Keratinocyte (primary cell): ENCODE measurements around the gene PSRC1.

Source experiments
- EZH2 ChIP-seq: IDR thresholded peaks from one replicate; pipeline ENCODE4 v1.6.1; 2012; ENCODE audit warnings: inconsistent platforms, mild to moderate bottlenecking, low read length, moderate library complexity
- TF ChIP-seq, protein P1 (sequence below), 3 experiments: IDR thresholded peaks in 1 of 3; conservative IDR thresholded peaks in 1 of 3; optimal IDR thresholded peaks in 1 of 3; 2 replicates in 2 of 3; 3 replicates in 1 of 3; pipeline versions ENCODE3 to v1.5.1; 2011; ENCODE audit warnings: low read length in 3 of 3, mild to moderate bottlenecking in 3 of 3, moderate library complexity in 2 of 3, control low read depth in 1 of 3, inconsistent platforms in 1 of 3; ENCODE audit not compliant: insufficient read depth in 2 of 3; ENCODE audit errors: extremely low read depth in 1 of 3

DNA sequence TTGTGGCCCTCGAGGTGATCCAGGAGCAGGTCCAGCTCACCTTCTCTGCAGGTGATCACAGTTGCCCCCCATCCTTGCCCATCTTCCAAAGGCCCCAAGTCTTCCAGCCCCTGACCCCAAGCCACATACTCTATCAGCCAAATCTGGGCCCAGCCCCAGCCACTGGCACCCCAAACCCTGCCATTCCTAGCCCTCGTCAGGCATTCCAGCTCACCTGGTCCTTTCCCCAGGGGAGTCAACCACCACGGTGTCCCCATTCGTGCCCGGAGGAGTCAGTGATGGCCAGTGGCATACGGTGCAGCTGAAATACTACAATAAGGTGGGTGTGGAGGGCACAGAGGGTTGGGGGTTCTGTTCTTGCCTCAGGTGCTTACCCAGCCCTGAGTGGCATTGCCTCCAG, 21.4 kb downstream of the PSRC1 start:
- TF ChIP-seq, protein P1, sequence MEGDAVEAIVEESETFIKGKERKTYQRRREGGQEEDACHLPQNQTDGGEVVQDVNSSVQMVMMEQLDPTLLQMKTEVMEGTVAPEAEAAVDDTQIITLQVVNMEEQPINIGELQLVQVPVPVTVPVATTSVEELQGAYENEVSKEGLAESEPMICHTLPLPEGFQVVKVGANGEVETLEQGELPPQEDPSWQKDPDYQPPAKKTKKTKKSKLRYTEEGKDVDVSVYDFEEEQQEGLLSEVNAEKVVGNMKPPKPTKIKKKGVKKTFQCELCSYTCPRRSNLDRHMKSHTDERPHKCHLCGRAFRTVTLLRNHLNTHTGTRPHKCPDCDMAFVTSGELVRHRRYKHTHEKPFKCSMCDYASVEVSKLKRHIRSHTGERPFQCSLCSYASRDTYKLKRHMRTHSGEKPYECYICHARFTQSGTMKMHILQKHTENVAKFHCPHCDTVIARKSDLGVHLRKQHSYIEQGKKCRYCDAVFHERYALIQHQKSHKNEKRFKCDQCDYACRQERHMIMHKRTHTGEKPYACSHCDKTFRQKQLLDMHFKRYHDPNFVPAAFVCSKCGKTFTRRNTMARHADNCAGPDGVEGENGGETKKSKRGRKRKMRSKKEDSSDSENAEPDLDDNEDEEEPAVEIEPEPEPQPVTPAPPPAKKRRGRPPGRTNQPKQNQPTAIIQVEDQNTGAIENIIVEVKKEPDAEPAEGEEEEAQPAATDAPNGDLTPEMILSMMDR (optimal IDR thresholded peaks at IDR 0.05 in 1 of 3, IDR thresholded peaks at IDR 0.05 in 1 of 3, conservative IDR thresholded peaks at IDR 0.05 in 1 of 3; ENCODE audit: extremely low read depth in 1 of 3, insufficient read depth in 2 of 3, low read length in 3 of 3), result no peak
- TF ChIP-seq EZH2, result no peak
